Activated T-cell treated with anti-CD3 and anti-CD28 coated beads, Interleukin-2, amount 50 U/mL, for 4 hours (primary cell): ENCODE measurements around the gene DNM3. TPM values are rescaled to one million over a fixed set of nuclear protein-coding genes. Genes with fewer than 3 reads are reported as not detected.
A peak's percentile ranks its signal among the peaks of the same experiment; 100 is the strongest.

Experiments
- ATAC-seq, 2 donors: fragments of 200-7000 bp; cut with Tn5 transposase; one replicate each; pipeline ENCODE4 v1.10.0; 2021
- DNase-seq: peaks from one replicate; pipeline ENCODE4 v3.0.0-alpha.2; 2020
- H3K27me3 Mint-ChIP-seq: one replicate; pipeline ENCODE4 v1.8.0; 2021; ENCODE audit warnings: low read depth, mixed read lengths
- H3K36me3 Mint-ChIP-seq: one replicate; pipeline ENCODE4 v1.8.0; 2022; ENCODE audit warnings: mixed read lengths; ENCODE audit not compliant: insufficient read depth
- H3K4me1 Mint-ChIP-seq: one replicate; pipeline ENCODE4 v1.8.0; 2021; ENCODE audit warnings: low read depth, mixed read lengths
- H3K4me3 Mint-ChIP-seq: one replicate; pipeline ENCODE4 v1.8.0; 2021; ENCODE audit warnings: mild to moderate bottlenecking, moderate library complexity, mixed read lengths
- H3K9me3 Mint-ChIP-seq: one replicate; pipeline ENCODE4 v1.8.0; 2021; ENCODE audit warnings: mixed read lengths
- total RNA-seq, 3 donors: library from RNA; stranded (reverse); gene quantifications; one replicate each; pipeline ENCODE4 v1.2.1, GENCODE V29; 2021

The DNM3 gene
- total RNA-seq, 3 donors from 2014 or later: 0.35 to 0.58 (median 0.38) TPM

GRCh38 chr1:172377565-172377964 lies 536.3 kb downstream of the DNM3 start:
- no peak for ATAC-seq
- H3K9me3 Mint-ChIP-seq: no peaks in the 10 kb centered on the region
- peaks cover 48% of the 10 kb centered on the region for H3K4me1 Mint-ChIP-seq
- no peak overlapping the region for H3K4me3 Mint-ChIP-seq
- no peaks in the 10 kb centered on the region for H3K36me3 Mint-ChIP-seq
- no peaks in the 10 kb centered on the region for H3K27me3 Mint-ChIP-seq
- DNase-seq: no peak

GRCh38 chr1:172378109-172378760 lies 536.9 kb downstream of the DNM3 start:
- no peak for DNase-seq
- H3K36me3 Mint-ChIP-seq: no peaks in the 10 kb centered on the region
- no peak for ATAC-seq
- H3K4me3 Mint-ChIP-seq: no peak overlapping the region
- H3K9me3 Mint-ChIP-seq: no peaks in the 10 kb centered on the region
- H3K4me1 Mint-ChIP-seq: peaks cover 48% of the 10 kb centered on the region
- no peaks in the 10 kb centered on the region for H3K27me3 Mint-ChIP-seq

GRCh38 chr1:172380441-172381244 lies 539.3 kb downstream of the DNM3 start:
- Mint-ChIP-seq H3K9me3 (no peaks in the 10 kb centered on the region), H3K27me3 (no peaks in the 10 kb centered on the region), H3K4me1 (peaks cover 34% of the 10 kb centered on the region), H3K4me3 (peak overlapping the region; percentile 49), H3K36me3 (no peaks in the 10 kb centered on the region)
- ATAC-seq (peak; percentile 89 to 94), DNase-seq (peak; percentile 36)

GRCh38 chr1:172381946-172382345 lies 540.6 kb downstream of the DNM3 start:
- ATAC-seq: no peak
- no peaks in the 10 kb centered on the region for H3K27me3 Mint-ChIP-seq
- H3K4me3 Mint-ChIP-seq: no peak overlapping the region
- no peaks in the 10 kb centered on the region for H3K9me3 Mint-ChIP-seq
- H3K4me1 Mint-ChIP-seq: peaks cover 27% of the 10 kb centered on the region
- no peak for DNase-seq
- no peaks in the 10 kb centered on the region for H3K36me3 Mint-ChIP-seq

- Mint-ChIP-seq H3K9me3 (no peaks in the 10 kb centered on the region), H3K36me3 (no peaks in the 10 kb centered on the region), H3K4me1 (peaks cover 27% of the 10 kb centered on the region), H3K27me3 (no peaks in the 10 kb centered on the region), H3K4me3 (no peak overlapping the region)
- ATAC-seq (no peak), DNase-seq (no peak)
Observed at GRCh38 chr1:172382406-172382805, 541.1 kb downstream of the DNM3 start.

- Mint-ChIP-seq H3K36me3 (no peaks in the 10 kb centered on the region), H3K9me3 (no peaks in the 10 kb centered on the region), H3K4me1 (peaks cover 27% of the 10 kb centered on the region), H3K27me3 (no peaks in the 10 kb centered on the region), H3K4me3 (no peak overlapping the region)
- no peak for DNase-seq
- no peak for ATAC-seq
Observed at GRCh38 chr1:172382990-172383389, 541.7 kb downstream of the DNM3 start.

- no peaks in the 10 kb centered on the region for H3K27me3 Mint-ChIP-seq
- no peaks in the 10 kb centered on the region for H3K9me3 Mint-ChIP-seq
- DNase-seq (no peak), ATAC-seq (no peak)
- no peaks in the 10 kb centered on the region for H3K36me3 Mint-ChIP-seq
- H3K4me3 Mint-ChIP-seq: no peak overlapping the region
- H3K4me1 Mint-ChIP-seq: peaks cover 27% of the 10 kb centered on the region
Observed at GRCh38 chr1:172383536-172383935, 542.2 kb downstream of the DNM3 start.

- H3K4me1 Mint-ChIP-seq: peaks cover 27% of the 10 kb centered on the region
- no peak overlapping the region for H3K4me3 Mint-ChIP-seq
- H3K36me3 Mint-ChIP-seq: no peaks in the 10 kb centered on the region
- H3K9me3 Mint-ChIP-seq: no peaks in the 10 kb centered on the region
- H3K27me3 Mint-ChIP-seq: no peaks in the 10 kb centered on the region
- ATAC-seq (no peak), DNase-seq (no peak)
Observed at GRCh38 chr1:172384656-172385055, 543.4 kb downstream of the DNM3 start.

- DNase-seq: no peak
- Mint-ChIP-seq H3K4me3 (no peak overlapping the region), H3K9me3 (no peaks in the 10 kb centered on the region), H3K4me1 (peaks cover 22% of the 10 kb centered on the region), H3K36me3 (no peaks in the 10 kb centered on the region), H3K27me3 (no peaks in the 10 kb centered on the region)
- ATAC-seq: no peak
Observed at GRCh38 chr1:172386046-172386445, 544.7 kb downstream of the DNM3 start.

- no peak overlapping the region for H3K4me3 Mint-ChIP-seq
- no peak for ATAC-seq
- H3K36me3 Mint-ChIP-seq: no peaks in the 10 kb centered on the region
- DNase-seq: no peak
- H3K9me3 Mint-ChIP-seq: no peaks in the 10 kb centered on the region
- no peaks in the 10 kb centered on the region for H3K27me3 Mint-ChIP-seq
- peaks cover 23% of the 10 kb centered on the region for H3K4me1 Mint-ChIP-seq
Observed at GRCh38 chr1:172388490-172388889, 547.2 kb downstream of the DNM3 start.

- ATAC-seq (no peak), DNase-seq (no peak)
- H3K4me1 Mint-ChIP-seq: peaks cover 41% of the 10 kb centered on the region
- H3K9me3 Mint-ChIP-seq: no peaks in the 10 kb centered on the region
- H3K36me3 Mint-ChIP-seq: no peaks in the 10 kb centered on the region
- no peak overlapping the region for H3K4me3 Mint-ChIP-seq
- H3K27me3 Mint-ChIP-seq: no peaks in the 10 kb centered on the region
Observed at GRCh38 chr1:172390301-172390682, 549.0 kb downstream of the DNM3 start.

- Mint-ChIP-seq H3K4me1 (peaks cover 47% of the 10 kb centered on the region), H3K36me3 (no peaks in the 10 kb centered on the region), H3K4me3 (no peak overlapping the region), H3K9me3 (no peaks in the 10 kb centered on the region), H3K27me3 (no peaks in the 10 kb centered on the region)
- ATAC-seq (no peak), DNase-seq (no peak)
Observed at GRCh38 chr1:172390683-172391551, 549.6 kb downstream of the DNM3 start.

- no peaks in the 10 kb centered on the region for H3K36me3 Mint-ChIP-seq
- no peaks in the 10 kb centered on the region for H3K27me3 Mint-ChIP-seq
- ATAC-seq (no peak), DNase-seq (no peak)
- no peaks in the 10 kb centered on the region for H3K9me3 Mint-ChIP-seq
- H3K4me1 Mint-ChIP-seq: peaks cover 52% of the 10 kb centered on the region
- no peak overlapping the region for H3K4me3 Mint-ChIP-seq
Observed at GRCh38 chr1:172391976-172392375, 550.7 kb downstream of the DNM3 start.

- ATAC-seq: no peak
- Mint-ChIP-seq H3K4me3 (no peak overlapping the region), H3K4me1 (peaks cover 65% of the 10 kb centered on the region)
Observed at GRCh38 chr1:172393354-172393753, 552.1 kb downstream of the DNM3 start.

More at GRCh38 chr1:172393354-172393753, 552.1 kb downstream of the DNM3 start:
- no peaks in the 10 kb centered on the region for H3K36me3 Mint-ChIP-seq
- H3K27me3 Mint-ChIP-seq: no peaks in the 10 kb centered on the region
- H3K9me3 Mint-ChIP-seq: no peaks in the 10 kb centered on the region
- DNase-seq: no peak
